H7 (cell line): ENCODE data around the gene TRNAU1AP. TPM values are rescaled to one million over a fixed set of nuclear protein-coding genes. Genes with fewer than 3 reads are reported as not detected.
"Not testable (repeated sequence)": the region's sequence is repeated elsewhere in the genome, so short reads cannot be mapped to it uniquely, and the experiment has no call there.

Source experiments
- DNase-seq: peaks from one replicate; pipeline ENCODE4 v3.0.0; 2012
- H3K27me3 ChIP-seq: 2 replicates; pipeline ENCODE4 v1.6.0; 2011; ENCODE audit warnings: mild to moderate bottlenecking, low read length; ENCODE audit not compliant: control insufficient read depth, insufficient read depth
- H3K36me3 ChIP-seq: replicated peaks from 2 replicates; pipeline ENCODE4 v1.5.1; 2011; ENCODE audit warnings: low read length; ENCODE audit not compliant: control insufficient read depth, insufficient read depth
- H3K4me3 ChIP-seq: 2 replicates; pipeline ENCODE4 v1.5.1; 2011; ENCODE audit warnings: low read depth, mild to moderate bottlenecking, control low read depth, low read length, moderate library complexity; ENCODE audit not compliant: insufficient read depth
- total RNA-seq: library from RNA; depleted of rRNA; stranded (reverse); fragments of >200 nt; shearing (Covaris generic); gene quantifications from 2 replicates; pipeline ENCODE4 v1.2.3, GENCODE V29; 2014; rRNA removed

The TRNAU1AP gene
- total RNA-seq, 1 experiment from 2014 or later = 35.3 TPM

DNA sequence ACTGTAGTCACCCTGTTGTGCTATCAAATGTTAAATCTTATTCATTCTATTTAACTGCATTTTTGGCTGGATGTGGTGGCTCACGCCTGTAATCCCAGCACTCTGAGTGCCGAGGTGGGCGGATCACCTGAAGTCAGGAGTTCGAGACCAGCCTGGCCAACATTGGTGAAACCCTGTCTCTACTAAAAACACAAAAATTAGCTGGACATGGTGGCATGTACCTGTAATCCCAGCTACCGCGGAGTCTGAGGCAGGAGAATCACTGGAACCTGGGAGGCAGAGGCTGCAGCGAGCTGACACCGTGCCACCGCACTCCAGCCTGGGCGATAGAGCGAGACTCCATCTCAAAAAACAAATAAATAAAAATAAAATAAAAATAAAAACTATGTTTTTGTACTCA is 43.4 kb downstream of the TRNAU1AP start:
- H3K4me3 ChIP-seq, H3K36me3 ChIP-seq, H3K27me3 ChIP-seq, DNase-seq: not testable (repeated sequence)

DNA sequence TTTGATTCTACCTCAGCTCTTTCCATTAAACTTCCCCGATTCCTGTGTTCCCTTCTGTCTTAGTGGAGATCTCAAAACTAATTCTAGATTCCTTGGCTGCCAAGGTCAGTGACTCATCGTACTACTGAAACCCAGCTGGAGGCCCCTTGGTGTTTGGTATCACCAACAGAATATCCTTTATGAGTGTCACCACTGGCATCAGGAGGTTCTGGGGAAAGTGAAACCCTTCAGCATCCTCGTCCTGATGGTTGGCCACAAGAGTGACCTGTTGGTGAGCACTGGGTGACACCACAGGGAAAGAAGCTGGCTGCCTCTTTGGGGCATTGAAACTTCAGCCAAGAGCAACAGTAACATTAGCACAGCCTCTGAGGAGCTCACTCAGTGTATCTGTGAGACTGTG is 48.8 kb downstream of the TRNAU1AP start:
- no peak for DNase-seq
- no peak overlapping the region for H3K4me3 ChIP-seq
- peaks cover 11% of the 10 kb centered on the region for H3K36me3 ChIP-seq
- no peaks in the 10 kb centered on the region for H3K27me3 ChIP-seq

DNA sequence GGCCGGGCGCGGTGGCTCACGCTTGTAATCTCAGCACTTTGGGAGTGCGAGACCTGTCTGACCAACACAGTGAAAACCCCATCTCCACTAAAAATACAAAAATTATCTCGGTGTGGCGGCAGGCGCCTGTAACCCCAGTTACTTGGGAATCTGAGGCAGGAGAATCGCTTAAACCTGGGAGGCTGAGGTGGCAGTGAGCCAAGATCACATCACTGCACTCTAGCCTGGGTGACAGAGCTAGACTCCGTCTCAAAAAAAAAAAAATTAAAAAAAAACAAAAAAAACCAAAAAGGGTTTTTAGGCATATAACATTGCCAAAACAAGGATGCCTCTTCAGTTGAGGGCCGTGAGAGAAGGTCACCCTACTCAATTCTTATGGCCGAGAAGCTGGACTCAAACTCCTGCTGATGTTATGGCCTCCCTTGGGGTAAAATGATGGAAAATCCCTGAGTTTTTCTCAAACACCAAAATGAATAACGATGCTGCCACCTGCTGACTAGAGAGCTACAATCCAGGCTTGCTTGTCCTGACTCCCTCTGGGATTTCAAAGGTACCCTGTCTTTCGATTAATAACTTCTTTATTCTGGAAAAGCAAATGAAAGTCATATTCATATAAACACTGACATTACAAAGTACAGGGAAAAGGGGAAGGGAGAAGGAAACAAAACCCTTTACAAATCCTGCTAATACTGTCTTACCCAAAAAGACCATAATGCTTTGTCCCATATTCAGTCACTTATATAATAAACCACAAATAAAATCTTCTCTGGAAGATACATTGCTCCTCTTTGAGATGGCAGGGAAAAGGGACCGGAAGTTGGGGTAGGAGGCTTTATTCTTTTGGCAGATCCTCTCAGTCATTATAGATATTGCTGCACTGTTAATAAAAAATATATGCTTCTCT is 49.9 kb downstream of the TRNAU1AP start:
- peak; percentile 77 for DNase-seq
- Histone ChIP-seq H3K4me3 (no peak overlapping the region), H3K36me3 (peaks cover 11% of the 10 kb centered on the region), H3K27me3 (no peaks in the 10 kb centered on the region)

DNA sequence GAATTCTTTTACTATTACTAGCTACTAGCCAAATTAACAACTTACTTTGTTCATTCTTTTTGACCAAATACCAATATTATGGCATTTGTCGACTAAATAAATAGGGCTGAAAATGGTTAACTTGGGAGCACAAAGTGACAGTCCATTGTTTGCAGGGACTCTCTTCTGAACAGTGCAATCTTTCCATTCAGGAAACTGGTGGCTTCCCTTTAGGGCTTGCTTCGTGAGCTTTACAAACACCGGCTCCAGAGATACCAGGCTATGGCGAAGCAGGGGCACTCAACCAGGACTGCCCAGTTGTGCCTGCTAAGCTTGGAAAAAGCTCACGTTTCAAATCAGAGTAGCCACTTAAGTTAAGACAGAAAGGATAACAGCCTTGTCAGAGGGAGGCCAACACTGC is 51.5 kb downstream of the TRNAU1AP start:
- no peak overlapping the region for H3K4me3 ChIP-seq
- peaks cover 11% of the 10 kb centered on the region for H3K36me3 ChIP-seq
- H3K27me3 ChIP-seq = no peaks in the 10 kb centered on the region
- no peak for DNase-seq

DNA sequence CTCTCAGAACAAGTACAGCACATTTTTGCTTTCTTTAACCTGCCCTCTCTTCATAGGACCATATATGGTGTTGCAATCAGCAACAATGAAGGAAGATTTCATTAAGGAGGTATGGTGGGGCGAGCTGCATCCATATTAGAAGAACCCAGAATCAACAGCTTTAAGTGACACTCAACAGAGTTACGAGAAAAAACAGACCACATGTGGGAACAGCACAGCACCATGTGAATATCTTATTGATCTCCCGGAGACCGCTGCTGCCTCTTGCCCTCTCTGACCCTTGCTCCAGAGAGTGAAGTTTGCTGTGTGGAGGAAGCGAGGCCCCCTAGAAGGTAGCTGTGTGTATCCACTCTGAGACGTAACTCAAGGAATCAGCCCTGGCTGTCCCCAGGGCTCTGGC is 52.1 kb downstream of the TRNAU1AP start:
- Histone ChIP-seq H3K36me3 (peaks cover 11% of the 10 kb centered on the region), H3K4me3 (no peak overlapping the region), H3K27me3 (no peaks in the 10 kb centered on the region)
- no peak for DNase-seq

DNA sequence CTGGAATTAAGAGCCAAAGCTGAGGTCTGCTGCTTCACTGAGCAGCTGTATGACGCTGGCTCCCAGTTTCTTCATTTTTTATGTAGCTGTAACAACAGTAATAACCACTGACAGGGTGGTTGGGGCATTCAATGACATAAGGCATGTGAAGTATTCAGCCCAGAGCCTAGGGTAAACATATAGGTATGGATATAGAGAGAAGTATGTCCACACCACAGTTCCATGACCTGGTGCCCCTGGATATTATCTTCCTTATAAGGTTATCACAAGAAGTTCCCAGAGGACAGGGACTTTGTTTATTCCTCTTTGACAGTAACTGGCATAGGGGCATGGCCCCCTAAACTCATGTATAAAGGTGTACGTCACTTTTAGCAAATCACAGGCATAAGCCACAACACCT is 53.9 kb downstream of the TRNAU1AP start:
- Histone ChIP-seq H3K27me3 (no peaks in the 10 kb centered on the region), H3K36me3 (peaks cover 13% of the 10 kb centered on the region), H3K4me3 (no peak overlapping the region)
- DNase-seq = no peak

DNA sequence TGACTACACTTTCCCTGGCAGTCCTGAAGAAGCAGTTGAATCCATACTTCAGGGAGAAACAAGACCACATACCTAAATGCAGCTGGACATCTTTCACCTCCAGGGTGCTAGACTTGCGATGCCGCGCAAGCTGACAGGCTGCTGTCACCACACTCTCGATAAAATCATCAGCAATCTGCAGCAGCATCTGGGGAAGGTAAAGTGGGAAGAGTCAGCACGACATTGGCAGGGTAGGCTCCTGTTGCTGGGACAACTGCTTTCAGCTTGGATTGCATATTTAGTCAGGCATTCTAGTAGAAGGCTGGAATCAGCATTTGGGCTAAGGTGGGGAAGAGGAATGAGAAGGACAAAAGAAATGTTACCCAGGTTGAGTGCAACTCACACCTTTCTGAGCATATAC is 60.3 kb downstream of the TRNAU1AP start:
- Histone ChIP-seq H3K27me3 (no peaks in the 10 kb centered on the region), H3K36me3 (peaks cover 17% of the 10 kb centered on the region), H3K4me3 (no peak overlapping the region)
- no peak for DNase-seq

Other genes with a start within 250 kb of the TRNAU1AP start
- 25.0 and 32.4 TPM in 2 replicates for gene MED18, start 224.0 kb upstream of the TRNAU1AP start, total RNA-seq
- 16.9 and 23.0 TPM in 2 replicates for gene PHACTR4, start 183.3 kb upstream of the TRNAU1AP start, total RNA-seq
- 113 and 136 TPM in 2 replicates for gene RCC1, start 47.0 kb upstream of the TRNAU1AP start, total RNA-seq
- 6.2 and 11.5 TPM in 2 replicates for gene RAB42, start 39.2 kb downstream of the TRNAU1AP start, total RNA-seq
- 72.3 and 78.8 TPM in 2 replicates for gene TAF12, start 90.0 kb downstream of the TRNAU1AP start, total RNA-seq
- not detected in 2 replicates for gene RNU11, start 95.5 kb downstream of the TRNAU1AP start, total RNA-seq
- 20.9 and 22.5 TPM in 2 replicates for gene GMEB1, start 115.7 kb downstream of the TRNAU1AP start, total RNA-seq
- gene YTHDF2, start 183.9 kb downstream of the TRNAU1AP start, total RNA-seq = 114 and 137 TPM in 2 replicates